Caco-2 (cell line): ENCODE data around the gene FAM13A. TPM values are rescaled to one million over a fixed set of nuclear protein-coding genes. Genes with fewer than 3 reads are reported as not detected.

Experiments used
- BruUV-seq: library from RNA; stranded (reverse); fragments of 400-500 nt; replicated peaks from 2 replicates; lab custom pipeline; 2021; lab: Mats Ljungman, UMichigan
- CTCF ChIA-PET: fragments of 300-600 bp; sonication (Branson Sonifier 250); formaldehyde crosslinking; loops from one replicate; lab custom pipeline; 2022; ENCODE audit warnings: antibody characterized with exemption; lab: Charles Lee
- POLR2A ChIA-PET: fragments of 300-600 bp; sonication (Branson Sonifier 250); formaldehyde crosslinking; loops from one replicate; lab custom pipeline; 2022; ENCODE audit warnings: antibody characterized with exemption; lab: Charles Lee
- DNase-seq, 2 experiments: peaks; one replicate each; pipeline versions ENCODE4 v3.0.0 to v3.0.0-alpha.2; 2020 to 2022
- H3K27me3 ChIP-seq: replicated peaks from 2 replicates; pipeline ENCODE4 v1.6.0; 2011; ENCODE audit warnings: low read length; ENCODE audit not compliant: control insufficient read depth, insufficient read depth
- H3K36me3 ChIP-seq: 2 replicates; pipeline ENCODE4 v1.5.1; 2011; ENCODE audit warnings: low read length; ENCODE audit not compliant: control insufficient read depth, insufficient read depth
- H3K4me1 ChIP-seq: fragments of 250-450 bp; sonication (Bioruptor Pico); 2 replicates; pipeline ENCODE4 v1.5.1; 2020; ENCODE audit warnings: mild to moderate bottlenecking
- H3K4me3 ChIP-seq: 2 replicates; pipeline ENCODE4 v1.5.1; 2011; ENCODE audit warnings: low read depth, mild to moderate bottlenecking, control low read depth, low read length
- H3K9me3 ChIP-seq: fragments of 250-450 bp; sonication (Bioruptor Pico); 2 replicates; pipeline ENCODE4 v1.5.1; 2020; ENCODE audit warnings: mild to moderate bottlenecking, moderate library complexity
- H3K27ac Mint-ChIP-seq: one replicate; pipeline ENCODE4 v1.8.0; 2022; ENCODE audit warnings: mixed read lengths; ENCODE audit not compliant: unreplicated experiment
- H3K27me3 Mint-ChIP-seq: one replicate; pipeline ENCODE4 v1.8.0; 2022; ENCODE audit warnings: mixed read lengths; ENCODE audit not compliant: insufficient read depth, unreplicated experiment
- H3K36me3 Mint-ChIP-seq: one replicate; pipeline ENCODE4 v1.8.0; 2022; ENCODE audit warnings: mild to moderate bottlenecking, mixed read lengths; ENCODE audit not compliant: insufficient read depth, unreplicated experiment
- H3K4me1 Mint-ChIP-seq: one replicate; pipeline ENCODE4 v1.8.0; 2022; ENCODE audit warnings: low read depth, mixed read lengths; ENCODE audit not compliant: unreplicated experiment
- H3K4me3 Mint-ChIP-seq: one replicate; pipeline ENCODE4 v1.8.0; 2022; ENCODE audit warnings: mild to moderate bottlenecking, moderate library complexity, mixed read lengths; ENCODE audit not compliant: unreplicated experiment
- H3K9me3 Mint-ChIP-seq: one replicate; pipeline ENCODE4 v1.8.0; 2022; ENCODE audit warnings: mixed read lengths; ENCODE audit not compliant: unreplicated experiment
- intact Hi-C: fragments of 100-400 bp; cut with micrococcal nuclease; formaldehyde crosslinking; loops from one replicate; pipeline ENCODE4 v1.10.0; 2022; ENCODE audit not compliant: unreplicated experiment
- total RNA-seq: library from RNA; stranded (reverse); gene quantifications from 2 replicates; pipeline ENCODE4 v1.2.3, GENCODE V29; 2022
- TF ChIP-seq, protein P1 (sequence below), 2 experiments: fragments of 200-600 bp in 1 of 2; IDR thresholded peaks; 1 replicate in 1 of 2; 2 replicates in 1 of 2; pipeline versions ENCODE4 v1.5.1 to v1.8.0; 2011 to 2022; ENCODE audit warnings: antibody characterized with exemption in 1 of 2, control low read depth in 1 of 2, inconsistent platforms in 1 of 2, low read depth in 1 of 2, low read length in 1 of 2, mild to moderate bottlenecking in 1 of 2, moderate library complexity in 1 of 2; ENCODE audit not compliant: insufficient read depth in 1 of 2, severe bottlenecking in 1 of 2, unreplicated experiment in 1 of 2

FAM13A gene
- total RNA-seq, 1 experiment from 2014 or later: 11.0 TPM

DNA sequence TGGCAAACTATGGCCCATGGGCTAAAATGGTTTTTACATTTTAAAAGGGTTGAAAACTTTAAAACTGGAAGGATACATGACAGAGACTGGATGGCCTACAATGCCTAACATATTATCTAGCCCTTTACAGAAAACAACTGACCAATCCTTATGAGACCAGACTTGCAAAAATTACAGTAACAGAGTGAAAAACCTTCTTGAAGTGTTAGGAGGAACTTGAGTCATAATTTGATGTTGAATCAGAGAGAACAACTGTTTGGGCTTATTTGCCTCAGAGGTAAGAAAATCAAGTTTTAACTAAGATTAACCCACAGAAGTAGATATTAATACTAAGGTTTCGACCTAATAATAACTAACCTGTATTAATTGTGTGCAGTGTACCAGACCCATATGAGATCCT is 347.0 kb downstream of the FAM13A start:
- Mint-ChIP-seq H3K4me3 (no peak overlapping the region), H3K9me3 (peaks cover 5% of the 10 kb centered on the region), H3K27me3 (no peaks in the 10 kb centered on the region), H3K36me3 (no peaks in the 10 kb centered on the region), H3K4me1 (no peaks in the 10 kb centered on the region), H3K27ac (no peak overlapping the region)
- Histone ChIP-seq H3K4me3 (no peak overlapping the region), H3K27me3 (no peaks in the 10 kb centered on the region), H3K9me3 (no peaks in the 10 kb centered on the region), H3K4me1 (no peaks in the 10 kb centered on the region), H3K36me3 (no peaks in the 10 kb centered on the region)
- no peak for DNase-seq
- ChIA-PET CTCF (no interaction called here), POLR2A (no interaction called here)
- TF ChIP-seq, protein P1, sequence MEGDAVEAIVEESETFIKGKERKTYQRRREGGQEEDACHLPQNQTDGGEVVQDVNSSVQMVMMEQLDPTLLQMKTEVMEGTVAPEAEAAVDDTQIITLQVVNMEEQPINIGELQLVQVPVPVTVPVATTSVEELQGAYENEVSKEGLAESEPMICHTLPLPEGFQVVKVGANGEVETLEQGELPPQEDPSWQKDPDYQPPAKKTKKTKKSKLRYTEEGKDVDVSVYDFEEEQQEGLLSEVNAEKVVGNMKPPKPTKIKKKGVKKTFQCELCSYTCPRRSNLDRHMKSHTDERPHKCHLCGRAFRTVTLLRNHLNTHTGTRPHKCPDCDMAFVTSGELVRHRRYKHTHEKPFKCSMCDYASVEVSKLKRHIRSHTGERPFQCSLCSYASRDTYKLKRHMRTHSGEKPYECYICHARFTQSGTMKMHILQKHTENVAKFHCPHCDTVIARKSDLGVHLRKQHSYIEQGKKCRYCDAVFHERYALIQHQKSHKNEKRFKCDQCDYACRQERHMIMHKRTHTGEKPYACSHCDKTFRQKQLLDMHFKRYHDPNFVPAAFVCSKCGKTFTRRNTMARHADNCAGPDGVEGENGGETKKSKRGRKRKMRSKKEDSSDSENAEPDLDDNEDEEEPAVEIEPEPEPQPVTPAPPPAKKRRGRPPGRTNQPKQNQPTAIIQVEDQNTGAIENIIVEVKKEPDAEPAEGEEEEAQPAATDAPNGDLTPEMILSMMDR (IDR thresholded peaks at IDR 0.05; ENCODE audit: insufficient read depth in 1 of 2, low read depth in 1 of 2, low read length in 1 of 2, severe bottlenecking in 1 of 2, unreplicated experiment in 1 of 2): no peak
- intact Hi-C loops: no loop called here
- no TSS peak for BruUV-seq

DNA sequence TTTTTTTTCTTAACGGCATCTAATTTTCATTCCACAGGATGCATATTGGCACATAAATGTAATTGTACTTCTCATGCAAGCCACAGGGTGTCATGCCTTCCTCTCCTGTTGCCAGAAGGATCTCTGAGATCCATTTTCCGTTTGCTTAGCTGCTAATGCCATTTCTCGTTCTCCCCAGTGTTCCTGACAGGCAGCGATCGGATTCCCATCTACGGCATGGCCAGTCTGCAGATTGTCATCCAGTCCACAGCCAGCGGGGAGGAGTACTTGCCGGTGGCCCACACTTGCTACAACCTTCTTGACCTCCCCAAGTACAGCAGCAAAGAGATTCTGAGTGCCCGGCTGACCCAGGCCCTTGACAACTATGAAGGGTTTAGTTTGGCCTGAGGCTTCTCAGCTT is 350.4 kb downstream of the FAM13A start:
- BruUV-seq: no TSS peak

DNA sequence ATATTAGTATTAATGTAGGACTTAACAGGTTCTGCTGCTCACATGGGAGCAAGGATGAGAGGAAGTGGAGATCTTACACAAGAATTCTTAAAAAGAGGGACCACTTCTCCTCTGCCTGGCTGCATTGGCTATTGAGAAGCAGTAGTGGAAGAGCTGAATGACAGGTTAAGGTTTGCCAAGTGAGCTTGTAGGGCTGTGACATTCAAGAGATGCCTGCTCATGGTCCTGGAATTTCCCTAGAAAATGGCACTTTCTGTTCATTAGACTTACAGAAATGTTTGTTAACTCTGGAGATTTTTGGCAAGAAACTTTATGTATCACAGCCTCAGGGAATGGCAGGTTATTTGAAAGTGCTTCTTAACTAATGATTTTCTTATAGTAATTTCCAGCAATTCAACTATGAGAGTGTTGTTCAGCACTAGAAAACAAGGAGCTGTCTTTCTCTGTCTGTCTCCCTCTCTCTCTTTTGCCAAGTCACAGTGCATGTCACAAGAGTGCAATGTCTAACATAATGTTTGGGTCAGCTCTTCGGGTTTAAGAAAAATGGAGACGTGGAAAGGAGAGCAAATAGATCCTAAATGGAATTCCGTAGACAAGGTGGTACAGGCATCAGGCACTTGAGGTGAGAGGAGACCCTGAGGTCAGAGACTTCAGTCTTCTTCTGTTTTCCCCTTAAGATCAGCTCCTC is 351.0 kb downstream of the FAM13A start:
- no peak for DNase-seq
- no peaks in the 10 kb centered on the region for H3K4me1 ChIP-seq
- H3K4me3 Mint-ChIP-seq: no peak overlapping the region
- CTCF ChIA-PET: interaction anchor here (0.9 to 1.7 kb wide), 3 partner anchors 85 to 317 kb away, joined by 4 to 11 read pairs (median 8); no protein-coding TSS in a partner anchor
- POLR2A ChIA-PET: no interaction called here
- H3K9me3 ChIP-seq: no peaks in the 10 kb centered on the region
- no peak overlapping the region for H3K4me3 ChIP-seq
- BruUV-seq: no TSS peak
- no peaks in the 10 kb centered on the region for H3K27me3 ChIP-seq
- H3K27me3 Mint-ChIP-seq: no peaks in the 10 kb centered on the region
- H3K36me3 Mint-ChIP-seq: no peaks in the 10 kb centered on the region
- no peaks in the 10 kb centered on the region for H3K4me1 Mint-ChIP-seq
- no peak overlapping the region for H3K27ac Mint-ChIP-seq
- TF ChIP-seq, protein P1 (IDR thresholded peaks at IDR 0.05; ENCODE audit: insufficient read depth in 1 of 2, low read depth in 1 of 2, low read length in 1 of 2, severe bottlenecking in 1 of 2, unreplicated experiment in 1 of 2): no peak
- H3K9me3 Mint-ChIP-seq: no peaks in the 10 kb centered on the region
- H3K36me3 ChIP-seq: no peaks in the 10 kb centered on the region
- intact Hi-C loops: loop anchor here (1.0 to 2.0 kb wide), 3 partner anchors 85 to 318 kb away; no protein-coding TSS in a partner anchor

More for the DNA sequence above, 350.4 kb downstream of the FAM13A start:
- POLR2A ChIA-PET: no interaction called here
- Histone ChIP-seq H3K4me1 (no peaks in the 10 kb centered on the region), H3K36me3 (no peaks in the 10 kb centered on the region), H3K4me3 (no peak overlapping the region), H3K9me3 (no peaks in the 10 kb centered on the region), H3K27me3 (no peaks in the 10 kb centered on the region)
- Mint-ChIP-seq H3K27me3 (no peaks in the 10 kb centered on the region), H3K4me1 (no peaks in the 10 kb centered on the region), H3K27ac (no peak overlapping the region), H3K9me3 (no peaks in the 10 kb centered on the region), H3K36me3 (no peaks in the 10 kb centered on the region), H3K4me3 (no peak overlapping the region)
- DNase-seq: peak; percentile 39 to 46
- TF ChIP-seq, protein P1 (IDR thresholded peaks at IDR 0.05; ENCODE audit: insufficient read depth in 1 of 2, low read depth in 1 of 2, low read length in 1 of 2, severe bottlenecking in 1 of 2, unreplicated experiment in 1 of 2): peak; percentile 45 to 52
- intact Hi-C loops: loop anchor here (1.0 to 2.0 kb wide), 3 partner anchors 85 to 318 kb away; no protein-coding TSS in a partner anchor
- CTCF ChIA-PET: interaction anchor here (0.9 to 1.7 kb wide), 3 partner anchors 85 to 317 kb away, joined by 4 to 11 read pairs (median 8); no protein-coding TSS in a partner anchor
